ENCODE data around the gene GNGT2.

GNGT2 gene

DNA sequence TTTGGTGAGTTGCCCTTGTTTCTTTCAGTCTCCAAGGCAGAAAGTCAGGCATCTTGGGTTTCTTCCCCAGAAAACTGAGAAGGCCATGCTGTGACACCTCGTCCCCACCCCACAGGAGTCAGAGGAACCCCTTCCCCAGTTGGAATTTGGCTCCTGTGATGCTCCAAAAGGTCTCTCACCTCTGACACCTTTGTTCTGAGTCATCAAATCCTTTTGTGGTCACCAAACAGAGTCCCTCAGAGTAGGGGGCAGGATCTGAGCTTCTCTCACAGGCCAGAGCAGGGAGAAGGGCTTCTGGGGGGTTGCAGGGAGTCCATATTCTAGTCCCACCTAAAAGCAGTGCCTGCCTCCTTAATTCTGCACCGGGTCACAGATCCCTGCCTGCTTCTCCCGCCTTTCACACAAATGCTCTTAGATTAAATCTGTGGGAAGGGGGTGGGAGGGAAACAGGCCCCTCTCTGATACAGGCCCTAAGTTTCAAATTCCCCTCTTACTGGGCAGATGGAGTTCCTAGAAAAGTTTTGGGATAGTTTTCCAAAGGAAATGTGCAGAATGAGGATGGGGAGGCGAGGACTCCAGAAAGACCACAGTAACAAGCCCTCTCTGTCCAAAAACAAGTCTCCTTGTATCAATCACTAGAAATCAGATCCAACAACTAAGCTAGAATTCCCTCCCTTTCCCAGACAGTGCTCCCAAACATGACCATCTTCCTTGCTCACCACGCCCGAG lies 18.9 kb upstream of the GNGT2 start:
- ChIA-PET POLR2A (interaction anchor here (0.6 to 1.7 kb wide), 2 partner anchors 37 to 495 kb away, joined by 5 to 8 read pairs; no protein-coding TSS in a partner anchor), CTCF (interaction anchor here (0.6 to 6.3 kb wide), 10 partner anchors 8 to 332 kb away, joined by 3 to 63 read pairs (median 6); partner anchors contain the start of genes ABI3 and GNGT2)
- no peak overlapping the region for H3K27ac ChIP-seq (ENCODE audit: extremely low read depth, low read depth, low read length)
- TF ChIP-seq EGR2 (tag by site-specific recombination; IDR thresholded peaks at IDR 0.05; ENCODE audit: low read depth) (0 out of 2 replicates have a peak, but pooled peaks have one; percentile 10), ZNF623 (tag by site-specific recombination; IDR thresholded peaks at IDR 0.05) (no peak)
- no peaks in the 10 kb centered on the region for H3K9me3 ChIP-seq (ENCODE audit: control insufficient read depth, insufficient read depth, low read depth, low read length)
- H3K4me1 ChIP-seq (ENCODE audit: control insufficient read depth, insufficient read depth, low read length) = no peaks in the 10 kb centered on the region; the same call in 1 of the 2 replicates
- no peaks in the 10 kb centered on the region for H3K36me3 ChIP-seq (ENCODE audit: control insufficient read depth in 2 of 2, insufficient read depth in 1 of 2, low read length in 2 of 2)
- no peak overlapping the region for H3K4me3 ChIP-seq (ENCODE audit: low read depth, low read length)

DNA sequence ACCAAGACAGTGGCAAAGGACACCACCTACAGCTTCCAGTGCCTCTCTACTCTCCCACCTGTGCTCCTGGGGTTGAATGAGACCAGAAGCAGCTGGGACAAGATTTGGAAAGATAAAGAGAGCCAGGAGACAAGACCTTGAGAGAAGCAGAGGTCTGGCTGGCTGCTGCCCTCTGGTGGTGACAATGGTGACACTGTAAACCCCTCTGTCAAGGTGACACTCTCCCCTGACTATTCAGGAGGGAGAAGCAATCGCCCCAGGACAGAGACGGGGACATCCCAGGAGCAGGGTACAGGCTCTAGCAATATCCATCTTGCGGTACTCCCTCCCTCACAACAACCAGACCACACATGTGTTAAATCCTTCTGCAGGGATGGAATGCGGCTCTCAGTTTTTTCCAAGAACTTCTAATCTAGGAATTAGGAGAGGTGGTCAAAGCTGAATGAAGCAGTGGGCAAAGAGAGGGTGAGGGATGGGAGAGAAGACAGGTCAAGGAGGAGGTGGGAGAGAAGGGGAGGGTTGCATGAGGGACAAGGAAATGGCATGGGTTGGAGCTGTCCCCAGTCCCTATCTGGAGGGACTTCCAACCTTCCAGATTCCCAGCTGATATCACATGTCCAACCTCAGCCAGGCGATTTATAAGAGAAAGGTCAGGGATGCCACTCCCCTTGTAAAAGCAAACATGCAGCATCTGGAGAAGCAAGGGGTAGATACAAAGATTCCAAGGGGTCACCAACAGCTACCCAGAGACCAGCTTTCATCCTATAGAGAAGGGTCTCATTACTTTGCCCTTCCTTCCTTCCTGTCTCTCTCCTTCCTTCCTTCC lies 17.3 kb upstream of the GNGT2 start:
- no peak overlapping the region for H3K4me3 ChIP-seq (ENCODE audit: low read depth, low read length)
- H3K9me3 ChIP-seq (ENCODE audit: control insufficient read depth, insufficient read depth, low read depth, low read length) = no peaks in the 10 kb centered on the region
- no peaks in the 10 kb centered on the region; the same call in none of the 2 replicates for H3K4me1 ChIP-seq (ENCODE audit: control insufficient read depth, insufficient read depth, low read length)
- TF ChIP-seq ZBTB7A (tag by site-specific recombination; IDR thresholded peaks at IDR 0.05; ENCODE audit: low read depth) (no peak), ZNF302 (tag by site-specific recombination; IDR thresholded peaks at IDR 0.05; ENCODE audit: low read depth) (no peak), ZBTB48 (tag by site-specific recombination; IDR thresholded peaks at IDR 0.05) (no peak; the same call in 1 of the 2 replicates), ZNF169 (tag by site-specific recombination; IDR thresholded peaks at IDR 0.05) (no peak), ZNF248 (tag by site-specific recombination; IDR thresholded peaks at IDR 0.05) (no peak), ZBTB17 (tag by site-specific recombination; IDR thresholded peaks at IDR 0.05) (peak; percentile 80), ZNF121 (tag by site-specific recombination; IDR thresholded peaks at IDR 0.05) (no peak), ZFP69B (tag by site-specific recombination; IDR thresholded peaks at IDR 0.05) (no peak), ZNF843 (tag by site-specific recombination; IDR thresholded peaks at IDR 0.05) (no peak), ZNF366 (tag by site-specific recombination; conservative IDR thresholded peaks at IDR 0.05) (peak; percentile 95), ZNF654 (tag by site-specific recombination; IDR thresholded peaks at IDR 0.05; ENCODE audit: low read depth) (peak; percentile 70), ZNF660 (tag by site-specific recombination; IDR thresholded peaks at IDR 0.05) (peak; percentile 44; the same call in 1 of the 2 replicates), GLIS1 (tag by site-specific recombination; IDR thresholded peaks at IDR 0.05) (peak; percentile 20; the same call in 1 of the 2 replicates), KLF1 (tag by site-specific recombination; IDR thresholded peaks at IDR 0.05) (peak; percentile 59), ZNF394 (tag by site-specific recombination; IDR thresholded peaks at IDR 0.05; ENCODE audit: borderline replicate concordance) (peak; percentile 42; the same call in 1 of the 2 replicates), ZEB2 (tag by site-specific recombination; IDR thresholded peaks at IDR 0.05) (0 out of 2 replicates have a peak, but pooled peaks have one; percentile 17), ZNF629 (tag by site-specific recombination; IDR thresholded peaks at IDR 0.05) (0 out of 2 replicates have a peak, but pooled peaks have one; percentile 9)
- TF ChIP-seq, protein P1, sequence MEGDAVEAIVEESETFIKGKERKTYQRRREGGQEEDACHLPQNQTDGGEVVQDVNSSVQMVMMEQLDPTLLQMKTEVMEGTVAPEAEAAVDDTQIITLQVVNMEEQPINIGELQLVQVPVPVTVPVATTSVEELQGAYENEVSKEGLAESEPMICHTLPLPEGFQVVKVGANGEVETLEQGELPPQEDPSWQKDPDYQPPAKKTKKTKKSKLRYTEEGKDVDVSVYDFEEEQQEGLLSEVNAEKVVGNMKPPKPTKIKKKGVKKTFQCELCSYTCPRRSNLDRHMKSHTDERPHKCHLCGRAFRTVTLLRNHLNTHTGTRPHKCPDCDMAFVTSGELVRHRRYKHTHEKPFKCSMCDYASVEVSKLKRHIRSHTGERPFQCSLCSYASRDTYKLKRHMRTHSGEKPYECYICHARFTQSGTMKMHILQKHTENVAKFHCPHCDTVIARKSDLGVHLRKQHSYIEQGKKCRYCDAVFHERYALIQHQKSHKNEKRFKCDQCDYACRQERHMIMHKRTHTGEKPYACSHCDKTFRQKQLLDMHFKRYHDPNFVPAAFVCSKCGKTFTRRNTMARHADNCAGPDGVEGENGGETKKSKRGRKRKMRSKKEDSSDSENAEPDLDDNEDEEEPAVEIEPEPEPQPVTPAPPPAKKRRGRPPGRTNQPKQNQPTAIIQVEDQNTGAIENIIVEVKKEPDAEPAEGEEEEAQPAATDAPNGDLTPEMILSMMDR (tag by site-specific recombination; IDR thresholded peaks at IDR 0.05) = peak; percentile 77
- TF ChIP-seq, protein P2, sequence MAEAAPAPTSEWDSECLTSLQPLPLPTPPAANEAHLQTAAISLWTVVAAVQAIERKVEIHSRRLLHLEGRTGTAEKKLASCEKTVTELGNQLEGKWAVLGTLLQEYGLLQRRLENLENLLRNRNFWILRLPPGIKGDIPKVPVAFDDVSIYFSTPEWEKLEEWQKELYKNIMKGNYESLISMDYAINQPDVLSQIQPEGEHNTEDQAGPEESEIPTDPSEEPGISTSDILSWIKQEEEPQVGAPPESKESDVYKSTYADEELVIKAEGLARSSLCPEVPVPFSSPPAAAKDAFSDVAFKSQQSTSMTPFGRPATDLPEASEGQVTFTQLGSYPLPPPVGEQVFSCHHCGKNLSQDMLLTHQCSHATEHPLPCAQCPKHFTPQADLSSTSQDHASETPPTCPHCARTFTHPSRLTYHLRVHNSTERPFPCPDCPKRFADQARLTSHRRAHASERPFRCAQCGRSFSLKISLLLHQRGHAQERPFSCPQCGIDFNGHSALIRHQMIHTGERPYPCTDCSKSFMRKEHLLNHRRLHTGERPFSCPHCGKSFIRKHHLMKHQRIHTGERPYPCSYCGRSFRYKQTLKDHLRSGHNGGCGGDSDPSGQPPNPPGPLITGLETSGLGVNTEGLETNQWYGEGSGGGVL (tag by site-specific recombination; IDR thresholded peaks at IDR 0.05) = 0 out of 2 replicates have a peak, but pooled peaks have one; percentile 15
- TF ChIP-seq, protein P3, sequence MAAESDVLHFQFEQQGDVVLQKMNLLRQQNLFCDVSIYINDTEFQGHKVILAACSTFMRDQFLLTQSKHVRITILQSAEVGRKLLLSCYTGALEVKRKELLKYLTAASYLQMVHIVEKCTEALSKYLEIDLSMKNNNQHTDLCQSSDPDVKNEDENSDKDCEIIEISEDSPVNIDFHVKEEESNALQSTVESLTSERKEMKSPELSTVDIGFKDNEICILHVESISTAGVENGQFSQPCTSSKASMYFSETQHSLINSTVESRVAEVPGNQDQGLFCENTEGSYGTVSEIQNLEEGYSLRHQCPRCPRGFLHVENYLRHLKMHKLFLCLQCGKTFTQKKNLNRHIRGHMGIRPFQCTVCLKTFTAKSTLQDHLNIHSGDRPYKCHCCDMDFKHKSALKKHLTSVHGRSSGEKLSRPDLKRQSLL (tag by site-specific recombination; IDR thresholded peaks at IDR 0.05) = no peak
- H3K36me3 ChIP-seq (ENCODE audit: control insufficient read depth in 2 of 2, insufficient read depth in 1 of 2, low read length in 2 of 2) = no peaks in the 10 kb centered on the region
- CTCF ChIA-PET = interaction anchor here (0.6 to 6.3 kb wide), 45 partner anchors 10 to 1819 kb away, joined by 3 to 63 read pairs (median 4); partner anchors contain the start of genes ABI3, GNGT2 and PRAC2
- POLR2A ChIA-PET = interaction anchor here (1.0 kb wide), 1 partner anchor 36 kb away, joined by 3 read pairs; no protein-coding TSS in a partner anchor
- H3K27ac ChIP-seq (ENCODE audit: extremely low read depth, low read depth, low read length) = no peak overlapping the region

Data from HEK293 (cell line).